IMR-90 (cell line): ENCODE measurements around the gene INF2. TPM values are rescaled to one million over a fixed set of nuclear protein-coding genes. Genes with fewer than 3 reads are reported as not detected.

ENCODE experiments used
- ATAC-seq: fragments of 200-7000 bp; cut with Tn5 transposase; 2 replicates; pipeline ENCODE4 v1.9.1; 2020; ENCODE audit warnings: low read depth, mild to moderate bottlenecking, moderate library complexity
- BruUV-seq: library from RNA; stranded (reverse); fragments of 400-500 nt; replicated peaks from 2 replicates; lab custom pipeline; 2021; lab: Mats Ljungman, UMichigan
- CTCF ChIA-PET: fragments of 300-600 bp; formaldehyde crosslinking; extraction: SDS; loops from one replicate; lab custom pipeline; 2021; ENCODE audit warnings: antibody characterized with exemption; lab: Yijun Ruan, JAX
- POLR2A ChIA-PET: fragments of 300-600 bp; sonication (Branson Sonifier 250); formaldehyde crosslinking; loops from one replicate; lab custom pipeline; 2022; ENCODE audit warnings: antibody characterized with exemption; ENCODE audit not compliant: unreplicated experiment; lab: Charles Lee
- DNase-seq: peaks from one replicate; pipeline ENCODE4 v3.0.0; 2013
- H2AFZ ChIP-seq: replicated peaks from 2 replicates; pipeline ENCODE3; 2013; ENCODE audit warnings: low read length, mild to moderate bottlenecking; ENCODE audit not compliant: poor library complexity
- H2AK5ac ChIP-seq: 2 replicates; pipeline ENCODE4 v1.6.1; 2013; ENCODE audit warnings: low read depth, low read length, inconsistent platforms
- H2AK9ac ChIP-seq: replicated peaks from 2 replicates; pipeline ENCODE3; 2013; ENCODE audit warnings: mild to moderate bottlenecking, low read depth, low read length, moderate library complexity; ENCODE audit not compliant: poor library complexity
- H2BK120ac ChIP-seq: 2 replicates; pipeline ENCODE4 v1.6.1; 2013; ENCODE audit warnings: low read depth, low read length, inconsistent platforms
- H2BK15ac ChIP-seq: 3 replicates; pipeline ENCODE4 v1.6.1; 2013; ENCODE audit warnings: low read depth, low read length, inconsistent platforms
- H2BK20ac ChIP-seq: 2 replicates; pipeline ENCODE4 v1.6.1; 2013; ENCODE audit warnings: low read depth, mild to moderate bottlenecking, inconsistent platforms, low read length, moderate library complexity
- H2BK5ac ChIP-seq: 2 replicates; pipeline ENCODE4 v1.6.1; 2013; ENCODE audit warnings: mild to moderate bottlenecking, low read depth, low read length, inconsistent platforms; ENCODE audit not compliant: poor library complexity, severe bottlenecking
- H3K14ac ChIP-seq: replicated peaks from 2 replicates; pipeline ENCODE4 v1.6.1; 2013; ENCODE audit warnings: low read depth, low read length, inconsistent platforms
- H3K18ac ChIP-seq: 2 replicates; pipeline ENCODE4 v1.6.1; 2013; ENCODE audit warnings: low read depth, low read length, control low read depth
- H3K23ac ChIP-seq: 2 replicates; pipeline ENCODE4 v1.6.1; 2013; ENCODE audit warnings: low read depth, low read length, inconsistent platforms
- H3K27ac ChIP-seq: 2 replicates; pipeline ENCODE4 v1.5.1; 2013; ENCODE audit warnings: mild to moderate bottlenecking, control low read depth, low read length; ENCODE audit not compliant: insufficient read depth
- H3K27me3 ChIP-seq: 2 replicates; pipeline ENCODE4 v1.6.1; 2013; ENCODE audit warnings: low read length; ENCODE audit not compliant: control insufficient read depth, insufficient read depth
- H3K36me3 ChIP-seq: 2 replicates; pipeline ENCODE4 v1.6.1; 2013; ENCODE audit warnings: low read length, mixed read lengths; ENCODE audit not compliant: control insufficient read depth, insufficient read depth
- H3K4ac ChIP-seq: 2 replicates; pipeline ENCODE4 v1.6.1; 2013; ENCODE audit warnings: low read depth, low read length, inconsistent platforms
- H3K4me1 ChIP-seq: 2 replicates; pipeline ENCODE4 v1.6.1; 2013; ENCODE audit warnings: low read length, mixed read lengths; ENCODE audit not compliant: control insufficient read depth, insufficient read depth
- H3K4me2 ChIP-seq: 2 replicates; pipeline ENCODE4 v1.6.1; 2013; ENCODE audit warnings: low read depth, mild to moderate bottlenecking, control low read depth, low read length, moderate library complexity
- H3K4me3 ChIP-seq: 2 replicates; pipeline ENCODE4 v1.5.1; 2013; ENCODE audit warnings: low read depth, mild to moderate bottlenecking, control low read depth, low read length, moderate library complexity; ENCODE audit not compliant: insufficient read depth
- H3K56ac ChIP-seq: 2 replicates; pipeline ENCODE4 v1.6.1; 2013; ENCODE audit warnings: low read length, inconsistent platforms; ENCODE audit not compliant: insufficient read depth; ENCODE audit errors: extremely low read depth
- H3K79me1 ChIP-seq, 2 experiments: 2 replicates each; pipeline ENCODE4 v1.6.1; 2013; ENCODE audit warnings: low read length in 2 of 2, inconsistent platforms in 1 of 2, low read depth in 1 of 2
- H3K9ac ChIP-seq: 2 replicates; pipeline ENCODE4 v1.6.1; 2013; ENCODE audit warnings: low read depth, low read length, control low read depth
- H3K9me1 ChIP-seq: 2 replicates; pipeline ENCODE4 v1.6.1; 2013; ENCODE audit warnings: low read length, inconsistent platforms; ENCODE audit not compliant: insufficient read depth
- H3K9me3 ChIP-seq: 2 replicates; pipeline ENCODE4 v1.6.1; 2013; ENCODE audit warnings: low read length; ENCODE audit not compliant: control insufficient read depth, insufficient read depth
- H4K20me1 ChIP-seq: 2 replicates; pipeline ENCODE4 v1.6.1; 2013; ENCODE audit warnings: low read length, inconsistent platforms; ENCODE audit not compliant: insufficient read depth
- H4K5ac ChIP-seq: 2 replicates; pipeline ENCODE4 v1.6.1; 2013; ENCODE audit warnings: mild to moderate bottlenecking, low read depth, low read length, control low read depth
- H4K8ac ChIP-seq, 2 experiments: 2 replicates each; pipeline ENCODE4 v1.6.1; 2013; ENCODE audit warnings: low read depth in 2 of 2, low read length in 2 of 2, control low read depth in 1 of 2, inconsistent platforms in 1 of 2
- H4K91ac ChIP-seq: 2 replicates; pipeline ENCODE4 v1.6.1; 2013; ENCODE audit warnings: low read depth, low read length, inconsistent platforms; ENCODE audit not compliant: insufficient read depth
- CEBPB ChIP-seq: IDR thresholded peaks from 2 replicates; pipeline ENCODE4 v1.6.1; 2012; ENCODE audit warnings: low read depth, low read length, improper control_type of control experiment
- CHD1 ChIP-seq: IDR thresholded peaks from 2 replicates; pipeline ENCODE4 v1.6.1; 2012; ENCODE audit warnings: low read depth, low read length, improper control_type of control experiment
- CTCF ChIP-seq: conservative IDR thresholded peaks from 2 replicates; pipeline ENCODE4 v1.5.1; 2012; ENCODE audit warnings: mild to moderate bottlenecking, low read depth, low read length, improper control_type of control experiment
- ELK1 ChIP-seq: fragments of 150-350 bp; IDR thresholded peaks from 2 replicates; pipeline ENCODE4 v1.6.1; 2016; ENCODE audit warnings: low read depth, mild to moderate bottlenecking, low read length, moderate library complexity, borderline replicate concordance
- MAFK ChIP-seq: IDR thresholded peaks from 2 replicates; pipeline ENCODE4 v1.6.1; 2012; ENCODE audit warnings: low read depth, low read length, improper control_type of control experiment
- MAZ ChIP-seq: IDR thresholded peaks from 2 replicates; pipeline ENCODE4 v1.6.1; 2012; ENCODE audit warnings: low read depth, mild to moderate bottlenecking, low read length, improper control_type of control experiment, moderate library complexity, borderline replicate concordance
- NFE2L2 ChIP-seq: fragments of 150-350 bp; IDR thresholded peaks from 2 replicates; pipeline ENCODE4 v1.6.1; 2016; ENCODE audit warnings: low read depth, mild to moderate bottlenecking, low read length
- RAD21 ChIP-seq: IDR thresholded peaks from 2 replicates; pipeline ENCODE4 v1.6.1; 2012; ENCODE audit warnings: low read length, improper control_type of control experiment
- RCOR1 ChIP-seq: IDR thresholded peaks from 2 replicates; pipeline ENCODE4 v1.6.1; 2012; ENCODE audit warnings: mild to moderate bottlenecking, low read length, improper control_type of control experiment; ENCODE audit not compliant: insufficient replicate concordance
- RFX5 ChIP-seq: IDR thresholded peaks from 2 replicates; pipeline ENCODE4 v1.8.0; 2012; ENCODE audit warnings: low read depth, mild to moderate bottlenecking, low read length, moderate library complexity
- USF2 ChIP-seq: fragments of 150-350 bp; IDR thresholded peaks from 2 replicates; pipeline ENCODE4 v1.6.1; 2017; ENCODE audit warnings: mild to moderate bottlenecking, antibody characterized with exemption, low read length, low read depth
- WGBS, 2 experiments: methylation state at CpG; one replicate each; pipeline versions ENCODE4 v1.1.5 to v1.1.7; 2013; ENCODE audit warnings: missing lambda C conversion rate in 2 of 2; ENCODE audit not compliant: insufficient read length in 1 of 2; ENCODE audit errors: extremely low coverage in 2 of 2; 5-methylcytosine and 5-hydroxymethylcytosine counted together
- dilution Hi-C: fragments of 300-500 bp; cut with HindIII; formaldehyde crosslinking; loops from one replicate; pipeline ENCODE4 v1.14.3; 2018; ENCODE audit warnings: low sequenced_read_pairs; ENCODE audit not compliant: unreplicated experiment
- in situ Hi-C: fragments of 300-500 bp; cut with MboI; formaldehyde crosslinking; loops from 3 replicates; pipeline ENCODE4 v1.14.3; 2019; ENCODE audit warnings: low sequenced_read_pairs, inconsistent platforms, mixed read lengths
- intact Hi-C: fragments of 100-400 bp; cut with micrococcal nuclease; formaldehyde crosslinking; loops from 2 replicates; pipeline ENCODE4 v1.10.0; 2022
- polyA plus RNA-seq, 3 experiments: library from polyadenylated mRNA; depleted of rRNA; stranded (reverse); fragments of >200 nt; gene quantifications; 2 replicates each; pipeline ENCODE4 v1.2.3, GENCODE V29; 2012; ENCODE audit warnings: low replicate concordance in 1 of 3
- total RNA-seq: library from RNA; depleted of rRNA; stranded (reverse); fragments of >200 nt; gene quantifications from 2 replicates; pipeline ENCODE4 v1.2.3, GENCODE V29; 2012

INF2 gene
- total and polyA plus RNA-seq, 2 of the 4 experiments (the other 2 are of a cell fraction) = 16.8 to 62.1 TPM

GRCh38 chr14:104755621-104756020 is 66.2 kb downstream of the INF2 start:
- DNase-seq = no peak
- Histone ChIP-seq H2BK5ac (no peak overlapping the region), H4K20me1 (peaks cover 54% of the 10 kb centered on the region), H3K4me3 (no peak overlapping the region), H2AK5ac (no peak overlapping the region), H3K27me3 (no peaks in the 10 kb centered on the region), H2BK15ac (no peak overlapping the region), H3K23ac (no peak overlapping the region), H2BK20ac (no peak overlapping the region), H3K18ac (no peak overlapping the region), H2AFZ (no peak overlapping the region), H4K5ac (no peak overlapping the region), H4K91ac (no peak overlapping the region), H2AK9ac (no peak overlapping the region), H3K56ac (no peak overlapping the region), H3K27ac (no peak overlapping the region), H3K9me1 (no peaks in the 10 kb centered on the region), H3K9me3 (no peaks in the 10 kb centered on the region), H2BK120ac (no peak overlapping the region), H3K14ac (no peak overlapping the region), H3K79me1 (peaks cover 8 to 61% of the 10 kb centered on the region in 2 experiments; a peak in 2 of 4 replicates), H3K9ac (no peak overlapping the region), H3K36me3 (peaks cover 39% of the 10 kb centered on the region), H3K4me1 (peaks cover 6% of the 10 kb centered on the region; the same call in 1 of the 2 replicates), H4K8ac (no peak overlapping the region), H3K4me2 (no peak overlapping the region), H3K4ac (no peak overlapping the region)
- 79% methylated on average over 5 of the region's 11 CpGs; no CpG with 5 or more reads in 1 of the 2 experiments for WGBS, 2 experiments
- TF ChIP-seq RAD21 = no peak
- no peak for TF ChIP-seq USF2
- TF ChIP-seq NFE2L2 = no peak
- TF ChIP-seq RCOR1 = no peak
- TF ChIP-seq CTCF = no peak
- no peak for TF ChIP-seq RFX5
- TF ChIP-seq MAFK = no peak
- no peak for TF ChIP-seq ELK1
- no peak for TF ChIP-seq CHD1
- no peak for TF ChIP-seq CEBPB
- no peak for TF ChIP-seq MAZ
- ATAC-seq = no peak
- no TSS peak for BruUV-seq
- dilution Hi-C loops (no loop called here), in situ Hi-C loops (no loop called here), intact Hi-C loops (no loop called here)
- ChIA-PET CTCF (no interaction called here), POLR2A (no interaction called here)
